ENCODE measurements around the gene GUCY1B1. TPM values are rescaled to one million over a fixed set of nuclear protein-coding genes. Genes with fewer than 3 reads are reported as not detected.

Gene GUCY1B1
- total RNA-seq, 1 experiment from 2014 or later, result not detected

DNA sequence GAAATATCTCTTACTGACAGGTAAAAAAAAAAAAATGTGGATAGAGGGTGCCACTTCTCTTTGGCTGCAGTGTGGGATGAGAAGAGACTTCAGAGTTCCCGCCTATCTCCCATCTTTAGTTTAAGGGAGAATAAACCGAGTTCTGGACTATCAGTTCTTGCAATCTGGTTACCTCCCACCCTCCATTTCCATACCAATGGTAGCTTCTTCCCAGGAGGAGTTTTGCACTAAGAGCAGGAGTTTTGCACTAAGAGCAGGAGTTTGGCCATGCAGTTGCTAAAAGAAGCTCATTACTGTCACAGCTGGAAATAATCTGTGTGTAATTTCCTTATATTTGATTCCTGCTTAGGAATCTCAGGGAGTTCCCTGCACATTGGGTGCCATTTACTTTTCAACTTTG lies 10.8 kb upstream of the GUCY1B1 start:
- no peaks in the 10 kb centered on the region for H3K36me3 ChIP-seq (ENCODE audit: control insufficient read depth, insufficient read depth, low read length)
- ChIA-PET CTCF (no interaction called here), POLR2A (no interaction called here)
- TF ChIP-seq, protein P1, sequence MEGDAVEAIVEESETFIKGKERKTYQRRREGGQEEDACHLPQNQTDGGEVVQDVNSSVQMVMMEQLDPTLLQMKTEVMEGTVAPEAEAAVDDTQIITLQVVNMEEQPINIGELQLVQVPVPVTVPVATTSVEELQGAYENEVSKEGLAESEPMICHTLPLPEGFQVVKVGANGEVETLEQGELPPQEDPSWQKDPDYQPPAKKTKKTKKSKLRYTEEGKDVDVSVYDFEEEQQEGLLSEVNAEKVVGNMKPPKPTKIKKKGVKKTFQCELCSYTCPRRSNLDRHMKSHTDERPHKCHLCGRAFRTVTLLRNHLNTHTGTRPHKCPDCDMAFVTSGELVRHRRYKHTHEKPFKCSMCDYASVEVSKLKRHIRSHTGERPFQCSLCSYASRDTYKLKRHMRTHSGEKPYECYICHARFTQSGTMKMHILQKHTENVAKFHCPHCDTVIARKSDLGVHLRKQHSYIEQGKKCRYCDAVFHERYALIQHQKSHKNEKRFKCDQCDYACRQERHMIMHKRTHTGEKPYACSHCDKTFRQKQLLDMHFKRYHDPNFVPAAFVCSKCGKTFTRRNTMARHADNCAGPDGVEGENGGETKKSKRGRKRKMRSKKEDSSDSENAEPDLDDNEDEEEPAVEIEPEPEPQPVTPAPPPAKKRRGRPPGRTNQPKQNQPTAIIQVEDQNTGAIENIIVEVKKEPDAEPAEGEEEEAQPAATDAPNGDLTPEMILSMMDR (IDR thresholded peaks at IDR 0.05; ENCODE audit: insufficient read depth in 1 of 2, low read depth in 1 of 2, low read length in 1 of 2, severe bottlenecking in 1 of 2, unreplicated experiment in 1 of 2), result no peak
- intact Hi-C loops (cut with micrococcal nuclease; ENCODE audit: unreplicated experiment), result no loop called here
- no peaks in the 10 kb centered on the region for H3K4me1 Mint-ChIP-seq (ENCODE audit: low read depth, unreplicated experiment)
- no TSS peak for BruUV-seq (replicated peaks)
- no peak overlapping the region for H3K27ac Mint-ChIP-seq (ENCODE audit: unreplicated experiment)
- H3K27me3 ChIP-seq (replicated peaks; ENCODE audit: control insufficient read depth, insufficient read depth, low read length), result no peaks in the 10 kb centered on the region
- H3K36me3 Mint-ChIP-seq (ENCODE audit: insufficient read depth, unreplicated experiment), result no peaks in the 10 kb centered on the region
- DNase-seq, result no peak
- H3K27me3 Mint-ChIP-seq (ENCODE audit: insufficient read depth, unreplicated experiment), result no peaks in the 10 kb centered on the region
- H3K4me3 ChIP-seq (ENCODE audit: low read depth, low read length), result no peak overlapping the region
- H3K9me3 Mint-ChIP-seq (ENCODE audit: unreplicated experiment), result no peaks in the 10 kb centered on the region
- no peak overlapping the region for H3K4me3 Mint-ChIP-seq (ENCODE audit: unreplicated experiment)
- H3K9me3 ChIP-seq, result no peaks in the 10 kb centered on the region
- no peaks in the 10 kb centered on the region for H3K4me1 ChIP-seq

DNA sequence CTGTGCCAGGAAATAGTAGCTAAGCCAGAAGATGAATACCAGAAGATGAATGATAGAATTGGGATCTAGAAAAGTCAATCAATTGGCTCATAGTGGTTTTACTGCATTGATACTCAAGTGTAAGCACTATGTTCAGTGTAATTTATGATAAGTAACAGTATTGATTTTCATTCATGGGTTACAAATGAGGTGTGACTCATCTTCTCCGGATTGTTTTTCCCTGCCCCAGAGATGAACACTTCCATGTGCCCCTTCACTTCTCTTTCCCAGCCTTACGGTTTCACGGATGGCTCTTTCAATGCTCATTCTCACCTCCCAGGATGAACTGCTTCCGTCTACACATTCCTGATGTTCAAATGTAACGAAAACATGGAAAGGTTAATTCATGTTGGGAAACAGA lies 9.8 kb upstream of the GUCY1B1 start:
- no peaks in the 10 kb centered on the region for H3K27me3 Mint-ChIP-seq (ENCODE audit: insufficient read depth, unreplicated experiment)
- CTCF ChIA-PET, result no interaction called here

DNA sequence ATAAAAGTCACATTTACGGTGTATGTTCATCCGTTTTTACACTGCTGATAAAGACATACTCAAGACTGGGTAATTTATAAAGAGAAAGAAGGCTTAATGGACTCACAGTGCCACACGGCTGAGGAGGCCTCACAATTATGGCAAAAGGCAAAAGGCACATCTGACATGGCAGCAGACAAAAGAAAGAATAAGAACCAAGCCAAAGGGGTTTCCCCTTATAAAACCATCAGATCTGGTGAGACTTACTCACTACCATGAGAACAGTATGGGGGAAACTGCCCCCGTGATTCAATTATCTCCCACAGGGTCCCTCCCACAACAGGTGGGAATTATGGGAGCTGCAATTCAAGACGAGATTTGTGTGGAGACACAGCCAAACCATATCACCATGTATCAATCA lies 7.3 kb upstream of the GUCY1B1 start:
- intact Hi-C loops (cut with micrococcal nuclease; ENCODE audit: unreplicated experiment), result no loop called here
- Histone ChIP-seq H3K4me3 (ENCODE audit: low read depth, low read length) (no peak overlapping the region), H3K36me3 (ENCODE audit: control insufficient read depth, insufficient read depth, low read length) (no peaks in the 10 kb centered on the region), H3K9me3 (no peaks in the 10 kb centered on the region), H3K27me3 (replicated peaks; ENCODE audit: control insufficient read depth, insufficient read depth, low read length) (no peaks in the 10 kb centered on the region), H3K4me1 (no peaks in the 10 kb centered on the region)
- Mint-ChIP-seq H3K4me1 (ENCODE audit: low read depth, unreplicated experiment) (no peaks in the 10 kb centered on the region), H3K27ac (ENCODE audit: unreplicated experiment) (no peak overlapping the region), H3K4me3 (ENCODE audit: unreplicated experiment) (no peak overlapping the region), H3K36me3 (ENCODE audit: insufficient read depth, unreplicated experiment) (no peaks in the 10 kb centered on the region), H3K9me3 (ENCODE audit: unreplicated experiment) (peaks cover under 1% of the 10 kb centered on the region), H3K27me3 (ENCODE audit: insufficient read depth, unreplicated experiment) (no peaks in the 10 kb centered on the region)
- TF ChIP-seq, protein P1 (IDR thresholded peaks at IDR 0.05; ENCODE audit: insufficient read depth in 1 of 2, low read depth in 1 of 2, low read length in 1 of 2, severe bottlenecking in 1 of 2, unreplicated experiment in 1 of 2), result no peak
- POLR2A ChIA-PET, result no interaction called here
- CTCF ChIA-PET, result no interaction called here
- DNase-seq, result no peak
- BruUV-seq (replicated peaks), result no TSS peak

More for the DNA sequence above, 9.8 kb upstream of the GUCY1B1 start:
- Mint-ChIP-seq H3K27ac (ENCODE audit: unreplicated experiment) (no peak overlapping the region), H3K4me1 (ENCODE audit: low read depth, unreplicated experiment) (no peaks in the 10 kb centered on the region), H3K4me3 (ENCODE audit: unreplicated experiment) (no peak overlapping the region), H3K36me3 (ENCODE audit: insufficient read depth, unreplicated experiment) (no peaks in the 10 kb centered on the region), H3K9me3 (ENCODE audit: unreplicated experiment) (no peaks in the 10 kb centered on the region)
- H3K9me3 ChIP-seq, result no peaks in the 10 kb centered on the region
- no peaks in the 10 kb centered on the region for H3K36me3 ChIP-seq (ENCODE audit: control insufficient read depth, insufficient read depth, low read length)
- no peaks in the 10 kb centered on the region for H3K4me1 ChIP-seq
- no peak overlapping the region for H3K4me3 ChIP-seq (ENCODE audit: low read depth, low read length)
- H3K27me3 ChIP-seq (replicated peaks; ENCODE audit: control insufficient read depth, insufficient read depth, low read length), result no peaks in the 10 kb centered on the region
- no TSS peak for BruUV-seq (replicated peaks)
- TF ChIP-seq, protein P1 (IDR thresholded peaks at IDR 0.05; ENCODE audit: insufficient read depth in 1 of 2, low read depth in 1 of 2, low read length in 1 of 2, severe bottlenecking in 1 of 2, unreplicated experiment in 1 of 2), result no peak
- no peak for DNase-seq
- intact Hi-C loops (cut with micrococcal nuclease; ENCODE audit: unreplicated experiment), result no loop called here
- POLR2A ChIA-PET, result no interaction called here
